ENCODE measurements around the gene TP53RK.

TP53RK gene

GRCh38 chr20:46634528-46634927 is 54.7 kb downstream of the TP53RK start:
- Histone ChIP-seq H3K27ac (ENCODE audit: low read depth in 2 of 2, low read length in 2 of 2) (no peak overlapping the region), H3K4me1 (ENCODE audit: control insufficient read depth in 2 of 2, insufficient read depth in 2 of 2, low read length in 2 of 2) (no peaks in the 10 kb centered on the region), H3K4me3 (ENCODE audit: low read length in 2 of 2) (no peak overlapping the region), H3K27me3 (ENCODE audit: control insufficient read depth in 2 of 2, insufficient read depth in 2 of 2, low read length in 2 of 2) (peaks cover 0 to 7% of the 10 kb centered on the region in 2 donors), H3K36me3 (ENCODE audit: control insufficient read depth in 2 of 2, insufficient read depth in 2 of 2, low read length in 2 of 2) (no peaks in the 10 kb centered on the region), H3K9me3 (ENCODE audit: control insufficient read depth in 2 of 2, low read length in 2 of 2) (no peaks in the 10 kb centered on the region), H3K9ac (ENCODE audit: low read depth in 1 of 2, low read length in 2 of 2) (no peak overlapping the region)

Data from mucosa of rectum (tissue), 2 donors.